Measurements from ENCODE around the gene HOOK2. TPM values are rescaled to one million over a fixed set of nuclear protein-coding genes. Genes with fewer than 3 reads are reported as not detected.
A peak's percentile ranks its signal among the peaks of the same experiment; 100 is the strongest.

The HOOK2 gene
- total and polyA plus RNA-seq, 2 of the 13 experiments (the other 11 are each of a cell fraction or from before 2014, with no cell fraction given), result 9.2 to 12.9 TPM

- TF ChIP-seq GLI4 (CRISPR knock-in tag; IDR thresholded peaks at IDR 0.05; ENCODE audit: borderline replicate concordance) (peak; percentile 44; the same call in 1 of the 2 replicates), PITX1 (CRISPR knock-in tag; IDR thresholded peaks at IDR 0.05) (peak; percentile 64), ZNF781 (CRISPR knock-in tag; IDR thresholded peaks at IDR 0.05; ENCODE audit: borderline replicate concordance, not compliant biosample characterization) (peak; percentile 15), ZMAT3 (CRISPR knock-in tag; conservative IDR thresholded peaks at IDR 0.05) (peak; percentile 78), STAG1 (CRISPR knock-in tag; IDR thresholded peaks at IDR 0.05) (no peak), MIER3 (CRISPR knock-in tag; IDR thresholded peaks at IDR 0.05; ENCODE audit: borderline replicate concordance) (peak; percentile 36; the same call in 1 of the 2 replicates), NFYB (CRISPR knock-in tag; IDR thresholded peaks at IDR 0.05) (peak; percentile 35; the same call in 1 of the 2 replicates), NCOR1 (IDR thresholded peaks at IDR 0.05; ENCODE audit: borderline replicate concordance, low read length) (no peak), ZNF451 (CRISPR knock-in tag; IDR thresholded peaks at IDR 0.05) (no peak), KMT2A (CRISPR knock-in tag; IDR thresholded peaks at IDR 0.05) (peak; percentile 64; the same call in 1 of the 2 replicates), SRSF1 (optimal IDR thresholded peaks at IDR 0.05; ENCODE audit: low read depth, low read length) (no peak), REXO4 (CRISPR knock-in tag; IDR thresholded peaks at IDR 0.05; ENCODE audit: borderline replicate concordance) (0 out of 2 replicates have a peak, but pooled peaks have one; percentile 56), ZBTB34 (CRISPR knock-in tag; IDR thresholded peaks at IDR 0.05) (no peak), PHF5A (CRISPR knock-in tag; IDR thresholded peaks at IDR 0.05; ENCODE audit: low read depth, unreplicated experiment) (no peak), RAD21 (CRISPR knock-in tag; IDR thresholded peaks at IDR 0.05) (0 out of 2 replicates have a peak, but pooled peaks have one; percentile 13), HOXA5 (CRISPR knock-in tag; IDR thresholded peaks at IDR 0.05) (no peak), ZNF543 (CRISPR knock-in tag; IDR thresholded peaks at IDR 0.05) (no peak), TP53 (CRISPR knock-in tag; conservative IDR thresholded peaks at IDR 0.05) (0 out of 2 replicates have a peak, but pooled peaks have one; percentile 36), HBP1 (CRISPR knock-in tag; IDR thresholded peaks at IDR 0.05; ENCODE audit: low read depth) (0 out of 2 replicates have a peak, but pooled peaks have one; percentile 32), GABPB1 (CRISPR knock-in tag; IDR thresholded peaks at IDR 0.05) (peak; percentile 76), NFYC (CRISPR knock-in tag; IDR thresholded peaks at IDR 0.05) (peak; percentile 48; the same call in 1 of the 2 replicates), SSRP1 (CRISPR knock-in tag; IDR thresholded peaks at IDR 0.05) (no peak), KAT8 (CRISPR knock-in tag; IDR thresholded peaks at IDR 0.05) (peak; percentile 59; the same call in 1 of the 2 replicates)
These were observed 51.5 kb downstream of the HOOK2 start, which contains the start of gene TNPO2 (continued) for GRCh38 chr19:12723641-12724426.

Data from HepG2 (cell line).